Tibial artery (tissue), 4 donors: ENCODE measurements around the gene VPS54.
"Not testable (repeated sequence)": the region's sequence is repeated elsewhere in the genome, so short reads cannot be mapped to it uniquely, and the experiment has no call there.

ENCODE experiments used
- DNase-seq, 2 donors: peaks; one replicate each; pipeline ENCODE4 v3.0.0-alpha.2; 2019
- H3K27ac ChIP-seq, 2 donors: fragments of 200-600 bp; sonication (generic) in 1 of 2; 1 replicate in 1 of 2; 2 replicates in 1 of 2; pipeline ENCODE4 v1.5.1; 2018 to 2019; ENCODE audit warnings: mild to moderate bottlenecking in 1 of 2
- H3K27me3 ChIP-seq, 2 donors: fragments of 200-600 bp; sonication (generic) in 1 of 2; one replicate each; pipeline versions ENCODE4 v1.5.1 to v1.6.0; 2016 to 2019
- H3K36me3 ChIP-seq, 3 donors: fragments of 200-600 bp; sonication (generic) in 2 of 3; one replicate each; pipeline ENCODE4 v1.5.1; 2016 to 2019; ENCODE audit warnings: mild to moderate bottlenecking in 2 of 3
- H3K4me1 ChIP-seq, 4 donors: fragments of 200-600 bp; sonication (generic) in 2 of 4; 1 replicate in 3 of 4; 2 replicates in 1 of 4; pipeline ENCODE4 v1.5.1; 2016 to 2019
- H3K4me3 ChIP-seq, 2 donors: fragments of 200-600 bp; sonication (generic) in 1 of 2; 1 replicate in 1 of 2; 2 replicates in 1 of 2; pipeline ENCODE4 v1.5.1; 2018 to 2019; ENCODE audit warnings: mild to moderate bottlenecking in 2 of 2
- H3K9me3 ChIP-seq, 3 donors: fragments of 200-600 bp; sonication (generic) in 1 of 3; one replicate each; pipeline ENCODE4 v1.5.1; 2016 to 2019
- CTCF ChIP-seq, 2 experiments: fragments of 200-600 bp in 1 of 2; fragments of 450-650 bp in 1 of 2; IDR thresholded peaks; one replicate each; pipeline ENCODE4 v1.5.1; 2017 to 2019; ENCODE audit warnings: antibody characterized with exemption in 2 of 2, mild to moderate bottlenecking in 1 of 2, moderate library complexity in 1 of 2
- intact Hi-C: fragments of 100-400 bp; cut with DNase I; formaldehyde crosslinking; loops from one replicate; pipeline ENCODE4 v1.15.0; 2023; ENCODE audit warnings: low total_unique reads

Gene VPS54

GRCh38 chr2:63942788-63943187 is 76.4 kb downstream of the VPS54 start:
- Histone ChIP-seq H3K27ac (no peak overlapping the region), H3K4me1 (no peaks in the 10 kb centered on the region), H3K36me3 (peaks cover 27 to 42% (median 36%) of the 10 kb centered on the region in 3 donors), H3K4me3 (no peak overlapping the region), H3K27me3 (no peaks in the 10 kb centered on the region), H3K9me3 (no peaks in the 10 kb centered on the region)
- no peak for TF ChIP-seq CTCF (IDR thresholded peaks at IDR 0.05)
- intact Hi-C loops = no loop called here
- no peak for DNase-seq

DNA sequence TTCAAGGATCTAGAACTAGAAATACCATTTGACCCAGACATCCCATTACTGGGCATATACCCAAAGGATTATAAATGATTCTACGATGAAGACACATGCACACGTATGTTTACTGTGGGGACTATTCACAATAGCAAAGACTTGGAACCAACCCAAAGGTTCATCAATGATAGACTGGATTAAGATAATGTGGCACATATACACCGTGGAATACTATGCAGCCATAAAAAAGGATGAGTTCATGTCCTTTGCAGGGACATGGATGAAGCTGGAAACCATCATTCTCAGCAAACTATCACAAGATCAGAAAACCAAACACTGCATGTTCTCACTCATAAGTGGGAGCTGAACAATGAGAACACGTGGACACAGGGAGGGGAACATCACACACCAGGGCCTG is 87.1 kb downstream of the VPS54 start:
- DNase-seq, intact Hi-C loops: not testable (repeated sequence)

DNA sequence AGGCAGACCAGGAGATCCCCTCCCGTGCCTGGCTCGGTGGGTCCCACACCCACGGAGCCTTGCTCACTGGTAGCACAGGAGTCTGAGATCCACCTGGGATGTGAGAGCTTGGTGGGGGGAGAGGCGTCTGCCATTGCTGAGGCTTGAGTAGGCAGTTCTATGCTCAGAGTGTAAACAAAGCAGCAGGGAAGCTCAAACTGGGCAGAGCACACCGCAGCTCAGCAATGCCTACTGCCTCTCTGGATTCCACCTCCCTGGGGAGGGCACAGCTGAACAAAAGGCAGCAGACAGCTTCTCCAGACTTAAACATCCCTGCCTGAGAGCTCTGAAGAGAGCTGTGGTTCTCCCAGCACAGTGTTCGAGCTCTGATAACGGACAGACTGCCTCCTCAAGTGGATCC is 92.4 kb downstream of the VPS54 start:
- intact Hi-C loops = no loop called here
- no peak for TF ChIP-seq CTCF (IDR thresholded peaks at IDR 0.05)
- no peak overlapping the region for H3K27ac ChIP-seq
- H3K36me3 ChIP-seq = peaks cover 7 to 27% (median 26%) of the 10 kb centered on the region in 3 donors
- no peak for DNase-seq
- H3K4me3 ChIP-seq = no peak overlapping the region
- no peaks in the 10 kb centered on the region for H3K27me3 ChIP-seq
- no peaks in the 10 kb centered on the region for H3K9me3 ChIP-seq
- H3K4me1 ChIP-seq = no peaks in the 10 kb centered on the region

More for the DNA sequence above, 87.1 kb downstream of the VPS54 start:
- not testable (repeated sequence) for H3K9me3 ChIP-seq, H3K27ac ChIP-seq, H3K4me1 ChIP-seq, H3K4me3 ChIP-seq, H3K27me3 ChIP-seq
- peaks cover 1 to 24% (median 23%) of the 10 kb centered on the region in 3 donors for H3K36me3 ChIP-seq

DNA sequence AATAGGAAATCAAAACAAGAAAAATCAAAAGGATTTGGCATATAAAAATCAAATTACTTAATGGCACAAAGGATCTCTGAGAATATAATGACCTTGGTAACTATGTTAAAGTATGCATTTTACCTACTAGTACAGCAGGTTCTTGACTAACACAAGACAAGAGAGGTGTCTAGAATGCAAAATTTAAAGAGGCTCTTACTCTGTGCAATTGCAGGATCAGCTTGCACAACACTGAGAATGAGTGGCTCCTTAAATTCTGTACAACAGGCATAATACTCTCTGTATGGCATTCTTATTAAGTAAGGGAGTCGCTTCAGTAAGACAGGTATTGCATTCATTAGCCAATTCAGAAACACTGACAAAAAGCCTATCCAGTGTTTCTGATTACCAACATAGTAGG is 104.9 kb downstream of the VPS54 start:
- H3K9me3 ChIP-seq = no peaks in the 10 kb centered on the region
- H3K27me3 ChIP-seq = no peaks in the 10 kb centered on the region
- intact Hi-C loops = no loop called here
- no peak overlapping the region for H3K4me3 ChIP-seq
- H3K4me1 ChIP-seq = no peaks in the 10 kb centered on the region
- no peak overlapping the region for H3K27ac ChIP-seq
- peaks cover 55 to 66% (median 56%) of the 10 kb centered on the region in 3 donors for H3K36me3 ChIP-seq
- TF ChIP-seq CTCF (IDR thresholded peaks at IDR 0.05) = no peak
- no peak for DNase-seq

- peaks cover 0 to 24% (median 7%) of the 10 kb centered on the region in 3 donors for H3K9me3 ChIP-seq
- H3K4me3 ChIP-seq = no peak overlapping the region
- H3K36me3 ChIP-seq = peaks cover 24 to 60% (median 45%) of the 10 kb centered on the region in 3 donors
- H3K27me3 ChIP-seq = no peaks in the 10 kb centered on the region
- H3K27ac ChIP-seq = no peak overlapping the region
- TF ChIP-seq CTCF (IDR thresholded peaks at IDR 0.05) = no peak
- intact Hi-C loops = no loop called here
- no peak for DNase-seq
- H3K4me1 ChIP-seq = peaks cover 0 to 7% (median 3%) of the 10 kb centered on the region in 4 donors
These were observed 116.2 kb downstream of the VPS54 start for GRCh38 chr2:63903003-63903402.

GRCh38 chr2:63902149-63902548 is 117.1 kb downstream of the VPS54 start:
- intact Hi-C loops = no loop called here
- peaks cover 0 to 24% (median 7%) of the 10 kb centered on the region in 3 donors for H3K9me3 ChIP-seq
- no peak overlapping the region for H3K27ac ChIP-seq
- no peak for DNase-seq
- H3K36me3 ChIP-seq = peaks cover 27 to 67% (median 44%) of the 10 kb centered on the region in 3 donors
- peaks cover 0 to 7% (median 3%) of the 10 kb centered on the region in 4 donors for H3K4me1 ChIP-seq
- no peak for TF ChIP-seq CTCF (IDR thresholded peaks at IDR 0.05)
- H3K4me3 ChIP-seq = no peak overlapping the region
- H3K27me3 ChIP-seq = no peaks in the 10 kb centered on the region
